H1 (cell line): ENCODE measurements around the gene MLN. TPM values are rescaled to one million over a fixed set of nuclear protein-coding genes. Genes with fewer than 3 reads are reported as not detected.
A peak's percentile ranks its signal among the peaks of the same experiment; 100 is the strongest.

Source experiments
- CTCF ChIA-PET: fragments of 300-600 bp; sonication (Branson Sonifier 250); formaldehyde crosslinking; loops from one replicate; lab custom pipeline; 2021; ENCODE audit not compliant: partially characterized antibody; lab: Charles Lee
- POLR2A ChIA-PET: fragments of 300-600 bp; sonication (Branson Sonifier 250); formaldehyde crosslinking; loops from one replicate; lab custom pipeline; 2021; ENCODE audit warnings: inconsistent platforms; ENCODE audit not compliant: partially characterized antibody; lab: Charles Lee
- DNase-seq, 2 experiments: peaks; one replicate each; pipeline versions ENCODE4 v3.0.0 to v3.0.0-alpha.2; 2010 to 2022; ENCODE audit warnings: low spot score in 2 of 2, low read depth in 1 of 2, mixed read lengths in 1 of 2
- FAIRE-seq: peaks from 2 replicates; lab custom pipeline; 2011; peaks lifted over from hg19 to GRCh38; lab: Jason Lieb, UNC
- H2AFZ ChIP-seq: 2 replicates; pipeline ENCODE4 v1.8.1; 2012; ENCODE audit warnings: low read length, inconsistent platforms
- H2AK5ac ChIP-seq: 2 replicates; pipeline ENCODE4 v1.6.1; 2013; ENCODE audit warnings: low read depth, low read length
- H2BK120ac ChIP-seq: replicated peaks from 2 replicates; pipeline ENCODE3; 2013; ENCODE audit warnings: low read depth, low read length, inconsistent platforms
- H2BK12ac ChIP-seq: 2 replicates; pipeline ENCODE4 v1.6.1; 2013; ENCODE audit warnings: low read depth, low read length
- H2BK15ac ChIP-seq: 2 replicates; pipeline ENCODE4 v1.6.1; 2013; ENCODE audit warnings: low read length
- H2BK20ac ChIP-seq: 2 replicates; pipeline ENCODE4 v1.6.1; 2013; ENCODE audit warnings: low read length
- H2BK5ac ChIP-seq: 2 replicates; pipeline ENCODE4 v1.6.1; 2013; ENCODE audit warnings: low read depth, low read length
- H3K14ac ChIP-seq: 2 replicates; pipeline ENCODE4 v1.6.1; 2013; ENCODE audit warnings: inconsistent platforms; ENCODE audit not compliant: insufficient read length
- H3K18ac ChIP-seq: 2 replicates; pipeline ENCODE4 v1.6.1; 2013; ENCODE audit warnings: low read length; ENCODE audit errors: extremely low read depth
- H3K23ac ChIP-seq: 2 replicates; pipeline ENCODE4 v1.6.1; 2013; ENCODE audit warnings: inconsistent platforms; ENCODE audit not compliant: insufficient read length
- H3K23me2 ChIP-seq: 2 replicates; pipeline ENCODE4 v1.6.1; 2013; ENCODE audit warnings: low read depth, low read length
- H3K27ac ChIP-seq: 2 replicates; pipeline ENCODE4 v1.6.1; 2011; ENCODE audit warnings: low read depth, low read length, inconsistent platforms
- H3K27me3 ChIP-seq, 4 experiments: replicated peaks in 1 of 4; 1 replicate in 1 of 4; 2 replicates in 3 of 4; pipeline versions ENCODE4 v1.6.1 to v1.8.1; 2011 to 2013; ENCODE audit warnings: low read length in 3 of 4, mild to moderate bottlenecking in 3 of 4, inconsistent platforms in 2 of 4, mixed read lengths in 2 of 4, moderate library complexity in 1 of 4; ENCODE audit not compliant: control insufficient read depth in 3 of 4, insufficient read depth in 3 of 4; ENCODE audit errors: extremely low read depth in 1 of 4
- H3K36me3 ChIP-seq, 4 experiments: 2 replicates each; pipeline versions ENCODE4 v1.6.1 to v1.8.1; 2011 to 2013; ENCODE audit warnings: mild to moderate bottlenecking in 4 of 4, low read length in 3 of 4, moderate library complexity in 2 of 4, control low read depth in 1 of 4, inconsistent platforms in 1 of 4; ENCODE audit not compliant: insufficient read depth in 4 of 4, control insufficient read depth in 2 of 4
- H3K4ac ChIP-seq: replicated peaks from 2 replicates; pipeline ENCODE3; 2013; ENCODE audit warnings: low read length, low read depth, mixed read lengths, inconsistent platforms; ENCODE audit not compliant: insufficient read length
- H3K4me1 ChIP-seq, 4 experiments: replicated peaks in 1 of 4; 1 replicate in 1 of 4; 2 replicates in 3 of 4; pipeline versions ENCODE4 v1.6.1 to v1.8.1; 2011 to 2013; ENCODE audit warnings: low read length in 3 of 4, inconsistent platforms in 2 of 4, mixed read lengths in 1 of 4; ENCODE audit not compliant: insufficient read depth in 4 of 4, control insufficient read depth in 3 of 4
- H3K4me2 ChIP-seq, 2 experiments: 2 replicates each; pipeline versions ENCODE4 v1.6.1 to v1.8.1; 2011 to 2013; ENCODE audit warnings: low read depth in 2 of 2, low read length in 2 of 2, control low read depth in 1 of 2, inconsistent platforms in 1 of 2, mild to moderate bottlenecking in 1 of 2; ENCODE audit not compliant: insufficient read depth in 1 of 2
- H3K4me3 ChIP-seq, 4 experiments: fragments of 200-600, 300-600 bp in 1 of 4; sonication (generic), shearing (Covaris generic), sonication (Bioruptor Twin) in 1 of 4; 2 replicates each; pipeline versions ENCODE4 v1.5.1 to v1.8.1; 2011 to 2016; ENCODE audit warnings: low read length in 4 of 4, low read depth in 3 of 4, control low read depth in 2 of 4, inconsistent platforms in 2 of 4, mild to moderate bottlenecking in 2 of 4, mixed read lengths in 1 of 4, moderate library complexity in 1 of 4; ENCODE audit not compliant: insufficient read depth in 2 of 4; ENCODE audit errors: extremely low read depth in 1 of 4
- H3K56ac ChIP-seq: replicated peaks from 2 replicates; pipeline ENCODE3; 2013; ENCODE audit warnings: low read depth, mild to moderate bottlenecking, mixed read lengths, low read length, inconsistent platforms; ENCODE audit not compliant: insufficient read length
- H3K79me1 ChIP-seq: 2 replicates; pipeline ENCODE4 v1.6.1; 2013; ENCODE audit warnings: low read depth, low read length, control low read depth
- H3K79me2 ChIP-seq, 2 experiments: 2 replicates each; pipeline versions ENCODE4 v1.6.1 to v1.8.1; 2012 to 2013; ENCODE audit warnings: low read length in 2 of 2, mild to moderate bottlenecking in 2 of 2, inconsistent platforms in 1 of 2; ENCODE audit not compliant: insufficient read depth in 2 of 2, control insufficient read depth in 1 of 2
- H3K9ac ChIP-seq, 4 experiments: replicated peaks in 1 of 4; 1 replicate in 1 of 4; 2 replicates in 3 of 4; pipeline versions ENCODE4 v1.6.1 to v1.8.1; 2011 to 2013; ENCODE audit warnings: low read depth in 3 of 4, low read length in 3 of 4, control low read depth in 2 of 4, mild to moderate bottlenecking in 2 of 4, moderate library complexity in 2 of 4, inconsistent platforms in 1 of 4; ENCODE audit errors: extremely low read depth in 1 of 4
- H3K9me3 ChIP-seq, 2 experiments: 2 replicates each; pipeline versions ENCODE4 v1.6.1 to v1.8.1; 2012 to 2013; ENCODE audit warnings: mild to moderate bottlenecking in 2 of 2, moderate library complexity in 2 of 2, control low read depth in 1 of 2, inconsistent platforms in 1 of 2, low read depth in 1 of 2, low read length in 1 of 2, mixed read lengths in 1 of 2; ENCODE audit not compliant: insufficient read depth in 2 of 2
- H4K20me1 ChIP-seq, 2 experiments: replicated peaks in 1 of 2; 2 replicates each; pipeline versions ENCODE3 to v1.8.1; 2011 to 2013; ENCODE audit warnings: inconsistent platforms in 2 of 2, low read length in 2 of 2, mild to moderate bottlenecking in 1 of 2; ENCODE audit not compliant: insufficient read depth in 2 of 2, control insufficient read depth in 1 of 2
- H4K5ac ChIP-seq: 2 replicates; pipeline ENCODE4 v1.6.1; 2013; ENCODE audit warnings: low read length, low read depth, mixed read lengths, inconsistent platforms; ENCODE audit not compliant: insufficient read length
- H4K8ac ChIP-seq: 2 replicates; pipeline ENCODE4 v1.8.0; 2013; ENCODE audit warnings: mild to moderate bottlenecking, moderate library complexity, low read length, inconsistent platforms; ENCODE audit not compliant: insufficient read depth; ENCODE audit errors: extremely low read depth
- H4K91ac ChIP-seq: replicated peaks from 2 replicates; pipeline ENCODE3; 2013; ENCODE audit warnings: low read length, mixed read lengths, inconsistent platforms; ENCODE audit not compliant: insufficient read length
- CTBP2 ChIP-seq: IDR thresholded peaks from 2 replicates; pipeline ENCODE4 v1.7.0; 2011; ENCODE audit warnings: borderline replicate concordance, mild to moderate bottlenecking, moderate library complexity, mixed read lengths, low read length; ENCODE audit not compliant: insufficient read depth, insufficient read length
- EGR1 ChIP-seq: IDR thresholded peaks from 2 replicates; pipeline ENCODE4 v1.6.1; 2011; ENCODE audit warnings: low read depth, low read length, borderline replicate concordance
- JUN ChIP-seq: IDR thresholded peaks from 2 replicates; pipeline ENCODE4 v1.6.1; 2011; ENCODE audit warnings: low read depth, mild to moderate bottlenecking, improper control_type of control experiment, low read length
- KDM1A ChIP-seq: fragments of 200-600, 300-600 bp; sonication (generic); IDR thresholded peaks from 2 replicates; pipeline ENCODE4 v1.7.1; 2016; ENCODE audit warnings: mild to moderate bottlenecking, low read length, borderline replicate concordance
- MAFK ChIP-seq: IDR thresholded peaks from 2 replicates; pipeline ENCODE4 v1.6.1; 2012; ENCODE audit warnings: low read depth, mild to moderate bottlenecking, improper control_type of control experiment, low read length
- NANOG ChIP-seq: IDR thresholded peaks from 2 replicates; pipeline ENCODE4 v1.6.1; 2011; ENCODE audit warnings: low read length, low read depth, mild to moderate bottlenecking, inconsistent platforms; ENCODE audit not compliant: insufficient read depth, poor library complexity, severe bottlenecking
- NRF1 ChIP-seq: IDR thresholded peaks from 2 replicates; pipeline ENCODE4 v1.6.1; 2011; ENCODE audit warnings: mild to moderate bottlenecking, low read depth, low read length, improper control_type of control experiment
- SP4 ChIP-seq: IDR thresholded peaks from 2 replicates; pipeline ENCODE4 v1.6.1; 2012; ENCODE audit warnings: low read length, inconsistent platforms
- TAF1 ChIP-seq: IDR thresholded peaks from 2 replicates; pipeline ENCODE4 v1.6.1; 2011; ENCODE audit warnings: mild to moderate bottlenecking, low read depth, low read length
- TBP ChIP-seq: IDR thresholded peaks from 2 replicates; pipeline ENCODE4 v1.6.1; 2011; ENCODE audit warnings: low read depth, low read length, improper control_type of control experiment
- WGBS, 2 experiments: shearing (Covaris generic) in 1 of 2; methylation state at CpG; one replicate each; pipeline versions ENCODE4 v1.1.6 to v1.1.7; 2013 to 2015; ENCODE audit warnings: low lambda C conversion rate in 2 of 2, mixed read lengths in 2 of 2, inconsistent platforms in 1 of 2, low coverage in 1 of 2, missing lambda C conversion rate in 1 of 2; ENCODE audit not compliant: insufficient replicate concordance in 2 of 2, insufficient coverage in 1 of 2, insufficient read length in 1 of 2; ENCODE audit errors: extremely low coverage in 1 of 2, missing lambda C conversion rate in 1 of 2; 5-methylcytosine and 5-hydroxymethylcytosine counted together
- polyA plus RNA-seq, 7 experiments: library from polyadenylated mRNA; depleted of rRNA in 3 of 7; stranded (reverse) in 5 of 7; unstranded in 2 of 7; fragments of >200 nt in 5 of 7; fragments of 200-250 nt in 2 of 7; gene quantifications; 1 replicate in 5 of 7; 2 replicates in 1 of 7; 4 replicates in 1 of 7; pipeline versions ENCODE4 v1.2.1 to v1.2.3, GENCODE V29; 2011 to 2013; ENCODE audit warnings: missing spikeins in 2 of 7, mixed read lengths in 2 of 7
- total RNA-seq: library from RNA; stranded (reverse); fragmentation: NEBNext Ultra II Directional; extraction: Animal tissue kit (Norgen Biotek cat#: 25700); gene quantifications from 2 replicates; pipeline ENCODE4 v1.2.1, GENCODE V29; 2021

The MLN gene
- total and polyA plus RNA-seq, 2 of the 8 experiments (the other 6 are each of a cell fraction or from before 2014, with no cell fraction given) = not detected

GRCh38 chr6:33846226-33846625 is 42.4 kb upstream of the MLN start:
- H3K9ac ChIP-seq = no peak overlapping the region; a peak in 1 of 7 replicates
- H3K9me3 ChIP-seq = no peaks in the 10 kb centered on the region
- no peak overlapping the region for H4K91ac ChIP-seq
- POLR2A ChIA-PET = no interaction called here
- H3K27ac ChIP-seq = no peak overlapping the region
- no peak overlapping the region for H3K4ac ChIP-seq
- peak overlapping the region; percentile 25; the same call in 1 of the 2 replicates for H2BK15ac ChIP-seq
- 0 out of 7 replicates have a peak, but pooled peaks cover 0 to 3% (median 0%) of the 10 kb centered on the region in 4 experiments for H3K27me3 ChIP-seq
- H3K23ac ChIP-seq = no peak overlapping the region
- no peak overlapping the region for H3K56ac ChIP-seq
- no peak overlapping the region for H2AK5ac ChIP-seq
- H3K18ac ChIP-seq = no peak overlapping the region
- FAIRE-seq = no peak
- H2AFZ ChIP-seq = no peak overlapping the region
- no peak overlapping the region for H3K4me2 ChIP-seq
- no peaks in the 10 kb centered on the region for H3K79me2 ChIP-seq
- H2BK12ac ChIP-seq = no peak overlapping the region
- no peaks in the 10 kb centered on the region for H3K23me2 ChIP-seq
- no peak for DNase-seq
- WGBS, 2 experiments = 92% methylated on average over 2 of the region's 2 CpGs; no CpG with 5 or more reads in 1 of the 2 experiments
- no peak overlapping the region for H2BK5ac ChIP-seq
- no peak overlapping the region for H3K4me3 ChIP-seq
- no peak overlapping the region for H2BK120ac ChIP-seq
- peaks cover 0 to 2% (median 0%) of the 10 kb centered on the region in 4 experiments; a peak in 1 of 7 replicates for H3K4me1 ChIP-seq
- H3K79me1 ChIP-seq = no peaks in the 10 kb centered on the region
- H3K36me3 ChIP-seq = no peaks in the 10 kb centered on the region
- CTCF ChIA-PET = interaction anchor here (1.2 to 11.6 kb wide), 5 partner anchors 8 to 211 kb away, joined by 3 to 87 read pairs (median 3); no protein-coding TSS in a partner anchor
- H4K5ac ChIP-seq = no peak overlapping the region
- no peak overlapping the region for H4K8ac ChIP-seq
- H4K20me1 ChIP-seq = no peaks in the 10 kb centered on the region
- H3K14ac ChIP-seq = no peak overlapping the region
- no peak overlapping the region for H2BK20ac ChIP-seq
- TF ChIP-seq TBP = no peak
- TF ChIP-seq NANOG = no peak
- no peak for TF ChIP-seq EGR1
- no peak for TF ChIP-seq JUN
- TF ChIP-seq KDM1A = no peak
- TF ChIP-seq CTBP2 = no peak
- TF ChIP-seq SP4 = no peak
- TF ChIP-seq NRF1 = no peak
- no peak for TF ChIP-seq MAFK
- no peak for TF ChIP-seq TAF1
